Nephron progenitor cell (in vitro differentiated cells): ENCODE results near the gene IQGAP3.

Source experiments
- DNase-seq: peaks from one replicate; pipeline ENCODE4 v3.0.0; 2021
- H3K27ac Mint-ChIP-seq: 2 replicates; pipeline ENCODE4 v1.8.0; 2021; ENCODE audit warnings: mild to moderate bottlenecking, moderate library complexity, mixed read lengths
- H3K27me3 Mint-ChIP-seq: 2 replicates; pipeline ENCODE4 v1.8.0; 2021; ENCODE audit warnings: mild to moderate bottlenecking, low read depth, mixed read lengths; ENCODE audit not compliant: poor library complexity
- H3K36me3 Mint-ChIP-seq: 2 replicates; pipeline ENCODE4 v1.8.0; 2021; ENCODE audit warnings: low read depth, mixed read lengths
- H3K4me1 Mint-ChIP-seq: 2 replicates; pipeline ENCODE4 v1.8.0; 2021; ENCODE audit warnings: mixed read lengths
- H3K4me3 Mint-ChIP-seq: 2 replicates; pipeline ENCODE4 v1.8.0; 2021; ENCODE audit warnings: mild to moderate bottlenecking, moderate library complexity, mixed read lengths
- H3K9me3 Mint-ChIP-seq: 2 replicates; pipeline ENCODE4 v1.8.0; 2021; ENCODE audit warnings: mild to moderate bottlenecking, moderate library complexity, mixed read lengths
- CTCF ChIP-seq: fragments of 200-600 bp; sonication (generic); IDR thresholded peaks from 2 replicates; pipeline ENCODE4 v1.5.0; 2021; ENCODE audit warnings: antibody characterized with exemption

The IQGAP3 gene

GRCh38 chr1:156492591-156493080 lies 79.7 kb downstream of the IQGAP3 start:
- H3K9me3 Mint-ChIP-seq = no peaks in the 10 kb centered on the region
- no peak for TF ChIP-seq CTCF
- peaks cover 97% of the 10 kb centered on the region for H3K4me1 Mint-ChIP-seq
- H3K4me3 Mint-ChIP-seq = no peak overlapping the region
- no peaks in the 10 kb centered on the region for H3K27me3 Mint-ChIP-seq
- H3K36me3 Mint-ChIP-seq = no peaks in the 10 kb centered on the region
- DNase-seq = no peak
- peak overlapping the region; percentile 49 for H3K27ac Mint-ChIP-seq

DNA sequence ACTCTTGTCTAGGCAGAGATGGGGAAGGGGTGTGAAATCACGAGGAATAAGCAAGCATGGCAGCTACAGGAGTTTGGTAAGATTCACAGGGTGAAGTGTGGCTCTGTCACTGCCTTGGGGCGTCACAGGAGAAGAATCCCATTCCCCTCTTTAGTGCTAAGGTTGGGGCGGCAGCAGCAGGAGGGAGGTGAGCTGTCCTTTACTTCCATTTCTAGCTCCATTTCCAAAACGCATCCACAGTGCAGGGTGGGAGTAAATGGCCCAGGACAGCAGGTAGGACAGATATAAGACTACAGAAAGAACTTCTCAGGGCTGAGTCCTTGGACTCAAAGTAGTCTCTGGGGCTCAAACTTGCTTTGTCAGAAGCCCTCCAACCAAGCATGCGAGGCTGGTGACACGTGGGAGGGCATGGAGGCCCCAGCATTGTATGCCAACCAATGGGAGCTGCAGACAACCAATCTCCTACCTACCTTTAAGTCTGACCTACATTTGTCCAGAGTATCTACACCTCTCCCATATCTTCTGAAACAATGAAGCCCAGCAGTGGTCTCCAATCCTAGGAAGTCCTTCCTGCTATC lies 80.3 kb downstream of the IQGAP3 start:
- Mint-ChIP-seq H3K27ac (peak overlapping the region; percentile 71), H3K4me3 (no peak overlapping the region), H3K27me3 (no peaks in the 10 kb centered on the region), H3K9me3 (no peaks in the 10 kb centered on the region), H3K4me1 (peaks cover 96% of the 10 kb centered on the region), H3K36me3 (no peaks in the 10 kb centered on the region)
- no peak for TF ChIP-seq CTCF
- DNase-seq = no peak

GRCh38 chr1:156491151-156491949 lies 81.0 kb downstream of the IQGAP3 start:
- Mint-ChIP-seq H3K27me3 (no peaks in the 10 kb centered on the region), H3K9me3 (no peaks in the 10 kb centered on the region), H3K4me3 (peak overlapping the region; percentile 73), H3K4me1 (peaks cover 88% of the 10 kb centered on the region), H3K27ac (peak overlapping the region; percentile 58), H3K36me3 (no peaks in the 10 kb centered on the region)
- no peak for TF ChIP-seq CTCF
- DNase-seq = no peak

- Mint-ChIP-seq H3K4me3 (peak overlapping the region; percentile 73), H3K9me3 (no peaks in the 10 kb centered on the region), H3K27ac (peak overlapping the region; percentile 94), H3K27me3 (no peaks in the 10 kb centered on the region), H3K36me3 (no peaks in the 10 kb centered on the region), H3K4me1 (peaks cover 80% of the 10 kb centered on the region)
- peak; percentile 53 for DNase-seq
- peak; percentile 13 for TF ChIP-seq CTCF
Observed at GRCh38 chr1:156490401-156491032, 81.8 kb downstream of the IQGAP3 start.

- H3K27ac Mint-ChIP-seq = peak overlapping the region; percentile 80
- no peaks in the 10 kb centered on the region for H3K27me3 Mint-ChIP-seq
Observed at GRCh38 chr1:156489935-156490293, 82.5 kb downstream of the IQGAP3 start.

More at GRCh38 chr1:156489935-156490293, 82.5 kb downstream of the IQGAP3 start:
- no peak for DNase-seq
- peak overlapping the region; percentile 73 for H3K4me3 Mint-ChIP-seq
- no peaks in the 10 kb centered on the region for H3K36me3 Mint-ChIP-seq
- no peaks in the 10 kb centered on the region for H3K9me3 Mint-ChIP-seq
- no peak for TF ChIP-seq CTCF
- H3K4me1 Mint-ChIP-seq = peaks cover 74% of the 10 kb centered on the region
